Measurements from ENCODE around the gene NR1I2. TPM values are rescaled to one million over a fixed set of nuclear protein-coding genes. Genes with fewer than 3 reads are reported as not detected.

Gene NR1I2
- under 1 TPM in 1 of 2 experiments, not detected in 1; 0.17 TPM for total RNA-seq

GRCh38 chr3:119781330-119782198 is at the start of gene NR1I2:
Gene NR1I2, plus strand, starts transcription at chr3:119782101.

Other genes with a start within 250 kb of the NR1I2 start
- gene CD80, start 222.5 kb upstream of the NR1I2 start, total RNA-seq = 10 to 100 TPM; 14.0 to 14.4 TPM
- 1 to 10 TPM; 1.2 TPM for gene ADPRH, start 202.6 kb upstream of the NR1I2 start, total RNA-seq
- not detected for gene PLA1A, start 184.2 kb upstream of the NR1I2 start, total RNA-seq
- gene POPDC2, start 121.5 kb upstream of the NR1I2 start, total RNA-seq = 1 to 10 TPM; 3.7 to 3.8 TPM
- 10 to 100 TPM; 44.9 to 45.9 TPM for gene COX17, start 104.7 kb upstream of the NR1I2 start, total RNA-seq
- not detected for gene CFAP91, start 79.1 kb upstream of the NR1I2 start, total RNA-seq